ENCODE data around the gene DLGAP1.

DLGAP1 gene

DNA sequence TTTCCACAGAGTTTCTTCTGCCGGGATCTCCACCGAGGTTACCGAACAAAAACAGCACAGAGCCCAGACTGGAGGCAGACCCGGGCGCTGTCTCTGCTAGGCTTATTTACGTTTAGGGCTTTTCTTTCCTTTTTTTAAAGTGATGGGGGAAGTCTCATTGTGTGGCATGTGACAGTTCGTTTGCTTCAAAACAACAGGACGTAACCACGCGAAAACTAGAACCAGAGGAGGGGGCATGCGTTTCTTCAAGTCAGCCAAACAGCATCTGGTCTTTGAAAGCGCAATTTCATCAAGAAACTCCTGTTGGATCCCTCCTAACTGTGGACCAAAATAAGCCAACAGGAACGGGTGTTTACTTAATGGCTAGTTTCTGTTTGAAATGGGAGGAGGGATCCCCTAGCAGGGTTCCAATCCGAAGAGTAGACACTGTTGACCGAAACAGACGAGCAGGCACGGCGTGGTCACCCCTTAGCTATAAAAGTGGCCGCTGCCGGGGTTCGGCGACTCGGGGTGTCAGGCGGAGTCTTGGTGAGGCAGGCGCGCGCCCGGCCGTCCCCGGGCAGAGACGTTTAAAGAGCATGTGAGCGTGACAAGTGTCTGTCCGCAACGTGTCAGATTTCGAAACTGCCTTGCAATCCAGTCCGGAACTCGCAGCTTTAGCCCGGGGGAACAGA is 1006.1 kb downstream of the DLGAP1 start:
- in situ Hi-C loops (cut with MboI; ENCODE audit: low pct_unique_long_range_greater_than_20kb, low sequenced_read_pairs, unreplicated experiment), result no loop called here
- TF ChIP-seq, protein P1, sequence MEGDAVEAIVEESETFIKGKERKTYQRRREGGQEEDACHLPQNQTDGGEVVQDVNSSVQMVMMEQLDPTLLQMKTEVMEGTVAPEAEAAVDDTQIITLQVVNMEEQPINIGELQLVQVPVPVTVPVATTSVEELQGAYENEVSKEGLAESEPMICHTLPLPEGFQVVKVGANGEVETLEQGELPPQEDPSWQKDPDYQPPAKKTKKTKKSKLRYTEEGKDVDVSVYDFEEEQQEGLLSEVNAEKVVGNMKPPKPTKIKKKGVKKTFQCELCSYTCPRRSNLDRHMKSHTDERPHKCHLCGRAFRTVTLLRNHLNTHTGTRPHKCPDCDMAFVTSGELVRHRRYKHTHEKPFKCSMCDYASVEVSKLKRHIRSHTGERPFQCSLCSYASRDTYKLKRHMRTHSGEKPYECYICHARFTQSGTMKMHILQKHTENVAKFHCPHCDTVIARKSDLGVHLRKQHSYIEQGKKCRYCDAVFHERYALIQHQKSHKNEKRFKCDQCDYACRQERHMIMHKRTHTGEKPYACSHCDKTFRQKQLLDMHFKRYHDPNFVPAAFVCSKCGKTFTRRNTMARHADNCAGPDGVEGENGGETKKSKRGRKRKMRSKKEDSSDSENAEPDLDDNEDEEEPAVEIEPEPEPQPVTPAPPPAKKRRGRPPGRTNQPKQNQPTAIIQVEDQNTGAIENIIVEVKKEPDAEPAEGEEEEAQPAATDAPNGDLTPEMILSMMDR (IDR thresholded peaks at IDR 0.05; ENCODE audit: extremely low read depth, insufficient read depth, missing control alignments), result no peak
- DNase-seq (ENCODE audit: low spot score), result peak; percentile 79

GRCh38 chr18:3447895-3448837 is 1006.9 kb downstream of the DLGAP1 start:
- DNase-seq (ENCODE audit: low spot score), result peak; percentile 84
- in situ Hi-C loops (cut with MboI; ENCODE audit: low pct_unique_long_range_greater_than_20kb, low sequenced_read_pairs, unreplicated experiment), result no loop called here
- TF ChIP-seq, protein P1 (IDR thresholded peaks at IDR 0.05; ENCODE audit: extremely low read depth, insufficient read depth, missing control alignments), result peak; percentile 25

- TF ChIP-seq, protein P1 (IDR thresholded peaks at IDR 0.05; ENCODE audit: extremely low read depth, insufficient read depth, missing control alignments), result no peak
- DNase-seq (ENCODE audit: low spot score), result no peak
- in situ Hi-C loops (cut with MboI; ENCODE audit: low pct_unique_long_range_greater_than_20kb, low sequenced_read_pairs, unreplicated experiment), result no loop called here
Observed at GRCh38 chr18:3447068-3447894, 1007.8 kb downstream of the DLGAP1 start.

Measured in GM13977 (cell line).